K562 (cell line): ENCODE data around the gene ADORA2B.

Source experiments
- EGR1 ChIP-seq: fragments of 450-650 bp; conservative IDR thresholded peaks from 2 replicates; pipeline ENCODE4 v1.6.1; 2017; ENCODE audit warnings: mild to moderate bottlenecking
- EP300 ChIP-seq: IDR thresholded peaks from 2 replicates; pipeline ENCODE4 v1.6.1; 2012; ENCODE audit warnings: low read length, improper control_type of control experiment
- FOXK2 ChIP-seq, 2 experiments: fragments of 450-650 bp; IDR thresholded peaks in 1 of 2; conservative IDR thresholded peaks in 1 of 2; 2 replicates each; pipeline ENCODE4 v1.6.1; 2016; ENCODE audit warnings: low read depth in 2 of 2, mild to moderate bottlenecking in 1 of 2
- JUND ChIP-seq, 2 experiments: IDR thresholded peaks; 2 replicates in 1 of 2; 3 replicates in 1 of 2; pipeline ENCODE4 v1.6.1; 2011; ENCODE audit warnings: borderline replicate concordance in 2 of 2, low read depth in 2 of 2, low read length in 2 of 2, improper control_type of control experiment in 1 of 2, missing biosample characterization in 1 of 2, missing genetic modification characterization in 1 of 2, missing genetic modification reagents in 1 of 2
- PHF8 ChIP-seq: fragments of 200-600 bp; sonication (generic); IDR thresholded peaks from 2 replicates; pipeline ENCODE4 v1.6.1; 2012; ENCODE audit warnings: mixed run types, mild to moderate bottlenecking, inconsistent platforms, low read length, moderate library complexity, borderline replicate concordance
- RNF2 ChIP-seq: sonication (generic); IDR thresholded peaks from 2 replicates; pipeline ENCODE4 v1.6.1; 2016
- TAF1 ChIP-seq: IDR thresholded peaks from 2 replicates; pipeline ENCODE4 v1.6.1; 2011; ENCODE audit warnings: mild to moderate bottlenecking, low read length, moderate library complexity; ENCODE audit not compliant: insufficient read depth, control insufficient read depth, severe bottlenecking; ENCODE audit errors: extremely low read depth
- TBP ChIP-seq: optimal IDR thresholded peaks from 2 replicates; pipeline ENCODE3; 2011; ENCODE audit warnings: low read depth, low read length, improper control_type of control experiment
- TCFL5 ChIP-seq: fragments of 250-450 bp; sonication (Bioruptor Pico); conservative IDR thresholded peaks from 2 replicates; pipeline ENCODE4 v1.6.1; 2021; ENCODE audit warnings: mild to moderate bottlenecking, moderate library complexity, matching md5 sums
- ZFP36 ChIP-seq: fragments of 150-350 bp; IDR thresholded peaks from 2 replicates; pipeline ENCODE4 v1.6.1; 2018; ENCODE audit warnings: low read length, low read depth; ENCODE audit not compliant: partially characterized antibody
- ZNF512 ChIP-seq: IDR thresholded peaks from 2 replicates; pipeline ENCODE4 v1.6.1; 2016; ENCODE audit warnings: missing genetic modification characterization, missing compliant biosample characterization
- TF ChIP-seq, protein P1 (sequence below): fragments of 450-650 bp; formaldehyde crosslinking; IDR thresholded peaks from 2 replicates; pipeline ENCODE4 v1.4.0; 2020; ENCODE audit warnings: mild to moderate bottlenecking, moderate library complexity

GRCh38 chr17:15930426-15930825 is 14.5 kb upstream of the ADORA2B start:
- no peak for TF ChIP-seq FOXK2 (conservative IDR thresholded peaks at IDR 0.05 in 1 of 2, IDR thresholded peaks at IDR 0.05 in 1 of 2; ENCODE audit: low read depth in 2 of 2)
- no peak for TF ChIP-seq EGR1
- TF ChIP-seq ZFP36, result no peak
- TF ChIP-seq PHF8, result no peak
- TF ChIP-seq TAF1, result no peak
- TF ChIP-seq RNF2, result no peak
- no peak for TF ChIP-seq EP300
- TF ChIP-seq TCFL5 (CRISPR knock-in tag), result no peak
- TF ChIP-seq TBP, result no peak
- TF ChIP-seq, protein P1, sequence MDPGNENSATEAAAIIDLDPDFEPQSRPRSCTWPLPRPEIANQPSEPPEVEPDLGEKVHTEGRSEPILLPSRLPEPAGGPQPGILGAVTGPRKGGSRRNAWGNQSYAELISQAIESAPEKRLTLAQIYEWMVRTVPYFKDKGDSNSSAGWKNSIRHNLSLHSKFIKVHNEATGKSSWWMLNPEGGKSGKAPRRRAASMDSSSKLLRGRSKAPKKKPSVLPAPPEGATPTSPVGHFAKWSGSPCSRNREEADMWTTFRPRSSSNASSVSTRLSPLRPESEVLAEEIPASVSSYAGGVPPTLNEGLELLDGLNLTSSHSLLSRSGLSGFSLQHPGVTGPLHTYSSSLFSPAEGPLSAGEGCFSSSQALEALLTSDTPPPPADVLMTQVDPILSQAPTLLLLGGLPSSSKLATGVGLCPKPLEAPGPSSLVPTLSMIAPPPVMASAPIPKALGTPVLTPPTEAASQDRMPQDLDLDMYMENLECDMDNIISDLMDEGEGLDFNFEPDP (CRISPR knock-in tag), result no peak
- TF ChIP-seq JUND (IDR thresholded peaks at IDR 0.05; ENCODE audit: borderline replicate concordance, low read depth, low read length), result no peak
- no peak for TF ChIP-seq JUND (tag; IDR thresholded peaks at IDR 0.05; ENCODE audit: borderline replicate concordance, low read depth, low read length)
- no peak for TF ChIP-seq ZNF512 (tag)
